GM18858 (cell line): ENCODE data around the gene WWOX.

Experiments used
- ATAC-seq: cut with Tn5 transposase; IDR thresholded peaks from one replicate; pipeline ENCODE4 v1.9.1; 2021; ENCODE audit not compliant: unreplicated experiment

Gene WWOX

DNA sequence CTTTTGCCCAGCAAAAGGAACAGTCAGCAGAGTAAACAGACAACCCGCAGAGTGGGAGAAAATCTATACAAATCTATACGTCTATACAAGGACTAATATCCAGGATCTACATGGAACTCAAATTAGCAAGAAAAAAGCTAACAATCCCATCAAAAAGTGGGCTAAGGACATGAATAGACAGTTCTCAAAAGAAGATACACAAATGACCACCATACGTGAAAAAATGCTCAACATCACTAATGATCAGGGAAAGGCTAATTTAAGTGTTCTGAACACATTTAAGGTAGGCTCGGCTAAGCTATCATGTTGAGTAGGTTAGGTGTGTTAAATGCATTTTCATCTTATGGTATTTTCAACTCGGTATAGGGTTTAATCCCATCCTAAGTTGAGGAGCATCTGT lies 598.0 kb downstream of the WWOX start:
- ATAC-seq = no peak

DNA sequence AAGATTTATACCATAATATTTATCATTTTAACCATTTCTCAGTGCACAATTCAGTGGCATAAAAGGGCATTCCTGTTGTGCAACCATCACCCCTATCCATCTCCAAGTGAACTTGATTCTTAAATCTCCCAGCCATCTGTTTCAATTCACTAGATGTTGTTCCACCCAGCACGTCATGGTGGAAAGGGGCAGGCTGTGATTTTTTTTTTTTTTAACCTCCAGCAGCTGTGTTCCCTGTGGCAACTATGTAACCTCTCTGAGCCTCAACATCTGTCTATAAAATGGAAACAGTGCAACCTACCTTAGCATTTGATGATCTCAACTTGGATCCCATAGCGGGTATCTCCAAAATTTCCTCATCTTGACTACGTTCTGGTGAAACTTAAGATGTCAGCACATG lies 604.5 kb downstream of the WWOX start:
- ATAC-seq = no peak

DNA sequence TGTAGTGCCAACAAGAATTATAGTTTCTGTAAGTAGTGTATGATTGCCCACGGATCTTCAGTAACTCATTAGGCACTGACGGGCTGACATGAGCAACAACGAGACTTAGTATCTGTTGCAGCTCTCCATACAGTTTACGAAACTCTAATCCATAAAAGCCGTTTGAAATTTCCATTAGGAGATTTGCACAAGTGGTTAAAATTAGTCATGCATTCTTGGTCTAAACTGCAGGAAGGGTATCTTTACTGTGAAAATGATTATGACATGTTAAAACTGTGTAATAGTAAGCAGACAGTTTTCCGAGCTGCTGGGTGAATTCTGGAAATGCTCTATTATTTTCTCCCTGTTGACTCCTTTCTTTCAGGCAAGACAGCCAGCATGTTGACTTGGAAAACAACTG lies 605.0 kb downstream of the WWOX start:
- no peak for ATAC-seq

DNA sequence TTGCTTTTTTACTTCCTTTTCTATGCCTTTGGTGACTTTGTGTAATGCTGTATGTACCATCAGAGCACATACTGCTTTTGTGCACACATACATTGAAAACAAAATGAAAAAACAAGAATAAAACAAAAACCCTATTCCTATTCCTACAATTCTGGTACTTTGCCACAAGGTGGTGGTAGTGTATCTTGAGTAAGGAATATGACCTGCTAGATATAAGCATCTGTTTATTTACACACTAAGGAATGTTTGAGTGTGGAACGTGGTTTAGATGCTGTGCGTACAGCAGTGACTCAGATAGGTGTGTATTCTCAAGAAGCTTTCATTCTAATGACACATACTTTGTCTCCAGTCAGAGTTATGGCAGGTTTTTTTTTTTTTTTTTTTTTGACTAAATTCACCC lies 606.2 kb downstream of the WWOX start:
- no peak for ATAC-seq

DNA sequence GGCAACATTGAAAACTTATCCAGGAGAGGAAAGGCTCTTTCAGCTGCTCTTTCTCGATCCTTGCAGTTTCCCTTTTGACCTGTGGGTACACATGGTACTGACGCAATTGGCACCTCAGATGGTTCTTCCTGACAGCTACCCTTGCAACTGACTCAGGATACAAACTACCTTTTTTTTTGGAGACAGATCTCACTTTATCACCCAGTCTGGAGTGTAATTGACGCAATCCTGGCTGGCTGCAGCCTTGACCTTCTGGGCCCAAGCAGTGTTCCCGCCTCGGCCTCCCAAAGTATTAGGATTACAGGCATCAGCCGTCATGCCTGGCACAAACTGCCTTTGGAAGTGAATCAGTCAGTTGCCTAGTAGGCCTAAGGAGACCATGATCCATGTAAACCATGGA lies 607.2 kb downstream of the WWOX start:
- ATAC-seq = no peak

DNA sequence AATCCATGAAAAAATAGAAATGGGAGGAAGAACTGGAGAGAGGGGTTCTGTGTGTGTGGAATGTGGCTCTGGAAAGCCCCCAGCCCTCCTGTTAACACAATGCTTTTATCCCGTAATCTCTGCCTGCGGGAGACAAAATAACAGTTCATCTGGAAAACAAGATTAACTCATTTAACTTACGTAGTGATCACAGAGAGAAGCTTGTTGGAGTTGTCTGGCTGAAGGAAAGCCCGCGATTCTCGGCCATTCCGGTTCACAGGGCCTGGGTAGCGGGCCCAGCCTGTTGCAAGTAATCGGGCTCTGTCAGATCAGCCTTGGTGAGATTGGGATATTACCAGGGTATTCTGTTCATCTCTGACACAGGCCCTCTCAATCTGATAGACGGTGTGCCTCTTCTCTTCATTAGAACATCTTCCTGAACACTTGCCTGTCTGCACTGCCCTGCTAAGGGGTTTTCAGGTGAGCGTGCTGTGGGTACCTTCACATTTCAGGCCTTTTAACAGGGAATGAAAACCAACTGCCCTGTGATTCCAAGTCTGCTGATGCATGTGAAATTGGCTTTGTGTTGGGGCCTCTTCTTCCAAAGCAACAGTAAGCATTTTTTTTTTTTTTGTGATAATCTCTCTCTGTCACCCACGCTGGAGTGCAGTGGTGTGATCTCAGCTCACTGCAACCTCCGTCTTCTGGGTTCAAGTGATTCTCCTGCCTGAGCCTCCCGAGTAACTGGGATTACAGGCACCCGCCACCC lies 609.9 kb downstream of the WWOX start:
- ATAC-seq = no peak

DNA sequence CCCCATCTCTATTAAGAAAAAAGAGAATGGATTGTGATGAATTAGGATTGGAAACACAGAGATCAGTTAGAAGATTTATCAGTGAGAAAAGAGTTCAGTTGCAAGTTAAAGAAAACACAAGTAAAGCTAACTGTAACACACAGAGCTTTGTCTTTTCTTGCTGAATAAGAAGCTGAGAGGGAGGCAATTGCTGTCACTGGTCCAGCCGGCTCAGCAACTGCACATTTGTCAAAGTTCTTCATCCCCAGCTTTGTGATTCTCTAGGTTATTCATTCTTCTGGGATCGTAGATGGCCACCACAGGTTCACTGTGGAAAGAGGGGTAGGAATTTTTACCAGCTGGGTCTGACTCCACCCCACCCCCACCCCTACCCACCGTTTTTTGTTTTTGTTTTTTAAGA lies 615.7 kb downstream of the WWOX start:
- ATAC-seq = no peak

DNA sequence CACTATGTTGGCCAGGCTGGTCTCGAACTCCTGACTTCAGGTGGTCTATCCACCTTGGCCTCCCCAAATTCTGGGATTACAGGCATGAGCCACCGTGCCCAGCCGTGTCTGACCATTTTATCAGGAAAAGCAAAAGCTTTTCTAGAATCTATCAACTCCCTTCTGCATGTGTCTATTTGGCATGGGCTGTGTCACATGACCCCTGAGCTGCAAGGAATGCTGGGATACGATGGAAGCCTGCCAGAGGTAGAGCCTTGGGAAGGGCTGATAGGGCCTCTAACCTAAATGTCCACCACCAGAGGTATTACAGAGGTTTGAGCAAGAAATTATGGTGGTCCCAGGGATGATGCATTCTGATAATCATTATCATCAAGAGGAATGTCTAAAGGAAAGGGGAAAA lies 616.2 kb downstream of the WWOX start:
- ATAC-seq = no peak

DNA sequence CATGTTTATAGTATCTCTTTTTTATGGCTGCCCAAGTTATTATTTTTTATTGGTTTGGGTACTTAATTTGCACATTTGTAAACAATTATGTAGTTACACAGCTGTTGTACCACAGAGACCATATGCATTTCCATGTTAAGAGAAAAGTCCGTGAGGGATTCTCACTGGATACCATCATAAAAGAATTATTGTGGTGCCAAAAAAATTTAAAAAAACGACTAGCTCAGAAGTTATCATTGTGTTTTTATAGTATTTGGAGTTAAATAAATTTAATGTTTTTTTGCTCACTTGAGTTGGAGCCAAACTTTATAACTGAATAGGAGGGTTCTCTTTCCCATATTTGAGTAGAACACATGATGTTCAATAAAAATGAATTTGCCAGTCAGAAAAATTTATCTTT lies 618.7 kb downstream of the WWOX start:
- ATAC-seq = no peak

DNA sequence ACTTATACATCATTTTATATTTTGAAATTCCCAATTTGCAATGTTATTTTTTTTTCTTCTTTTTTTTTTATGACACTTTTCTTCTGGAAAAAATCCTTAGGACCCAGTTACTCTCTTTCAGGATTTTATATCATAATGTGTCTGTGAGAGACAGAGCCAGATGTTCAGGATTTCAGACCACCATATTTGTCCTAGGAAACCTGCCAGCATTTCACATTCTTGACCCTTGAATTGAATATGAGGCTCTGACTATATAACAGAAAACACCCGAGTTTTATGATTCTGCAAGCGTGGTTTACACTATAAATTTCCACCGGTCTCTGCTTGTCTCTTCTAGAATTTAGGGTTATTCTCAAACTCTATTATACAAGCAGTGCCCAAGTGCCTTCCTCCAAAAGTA lies 621.0 kb downstream of the WWOX start:
- no peak for ATAC-seq

DNA sequence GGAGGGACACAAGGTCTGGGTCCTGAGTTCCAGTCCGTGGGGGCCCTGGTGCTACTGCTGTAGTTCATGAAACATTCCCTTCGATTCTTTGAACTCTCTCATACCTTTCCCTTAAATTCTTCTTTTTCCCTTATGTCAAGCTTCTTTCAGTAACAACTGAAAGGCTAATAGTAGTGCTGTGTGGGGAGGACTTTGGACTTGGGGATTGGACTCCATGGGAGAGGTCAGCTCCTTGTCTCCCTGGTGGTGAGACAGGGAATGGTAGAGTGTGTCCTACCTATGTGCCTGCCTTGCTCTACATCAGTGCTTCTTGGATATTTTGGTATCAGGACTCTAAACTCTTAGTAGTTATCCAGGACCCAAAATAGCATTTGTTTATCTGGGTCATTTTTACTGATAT lies 628.1 kb downstream of the WWOX start:
- ATAC-seq = no peak

DNA sequence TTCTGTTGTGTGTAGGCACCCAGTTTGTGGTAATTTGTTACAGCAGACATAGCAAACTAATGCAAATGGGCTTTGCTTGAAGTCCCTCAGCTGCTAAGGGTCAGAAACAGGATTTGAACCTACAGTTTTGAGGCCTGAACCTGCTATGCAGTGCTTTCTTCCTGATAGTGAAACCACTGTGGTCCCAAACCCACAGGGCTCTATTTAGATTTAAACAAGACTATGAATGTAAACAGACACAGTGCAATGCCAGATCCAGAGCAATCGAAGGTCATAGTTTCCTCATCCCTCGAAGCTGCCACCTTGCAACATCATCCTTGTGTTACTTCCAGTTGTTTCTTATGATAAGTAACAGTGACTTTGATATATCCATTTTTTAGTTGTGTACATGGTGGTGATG lies 630.2 kb downstream of the WWOX start:
- ATAC-seq = no peak

DNA sequence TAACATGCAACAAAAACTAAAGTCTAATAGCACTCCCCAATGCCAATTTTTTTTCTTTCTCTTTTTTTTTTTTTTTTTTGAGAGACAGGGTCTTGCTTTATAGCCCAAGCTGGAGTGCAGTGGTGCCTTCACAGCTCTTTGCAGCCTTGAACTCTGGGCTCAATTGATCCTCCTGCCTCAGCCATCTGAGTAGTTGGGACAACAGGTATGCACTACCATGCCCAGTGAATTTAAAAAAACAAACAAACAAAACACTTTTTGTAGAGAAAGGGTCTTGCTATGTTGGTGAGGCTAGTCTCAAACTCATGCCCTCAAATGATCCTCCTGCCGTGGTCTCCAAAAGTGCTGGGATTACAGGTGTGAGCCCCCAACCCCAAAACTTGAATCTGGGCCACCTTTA lies 632.3 kb downstream of the WWOX start:
- no peak for ATAC-seq

DNA sequence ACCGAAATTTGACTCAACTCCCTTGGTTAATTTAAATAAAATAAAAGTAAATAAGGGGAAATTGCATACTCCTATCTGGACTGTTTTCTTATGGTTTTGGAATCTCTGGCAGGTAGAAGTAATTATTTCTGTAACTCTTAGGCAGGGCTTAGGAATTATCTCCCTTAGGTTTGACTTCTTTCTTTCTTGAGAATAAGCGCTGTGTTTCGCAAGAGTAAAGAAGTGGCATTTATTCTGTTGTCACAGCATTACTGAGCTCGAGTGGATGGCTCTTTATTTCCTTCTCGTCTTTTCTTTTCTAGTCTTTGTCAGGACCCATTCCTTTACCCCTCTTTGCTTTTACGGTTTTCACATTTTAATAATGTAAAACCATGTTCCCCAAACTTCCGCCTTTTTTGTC lies 633.2 kb downstream of the WWOX start:
- no peak for ATAC-seq

DNA sequence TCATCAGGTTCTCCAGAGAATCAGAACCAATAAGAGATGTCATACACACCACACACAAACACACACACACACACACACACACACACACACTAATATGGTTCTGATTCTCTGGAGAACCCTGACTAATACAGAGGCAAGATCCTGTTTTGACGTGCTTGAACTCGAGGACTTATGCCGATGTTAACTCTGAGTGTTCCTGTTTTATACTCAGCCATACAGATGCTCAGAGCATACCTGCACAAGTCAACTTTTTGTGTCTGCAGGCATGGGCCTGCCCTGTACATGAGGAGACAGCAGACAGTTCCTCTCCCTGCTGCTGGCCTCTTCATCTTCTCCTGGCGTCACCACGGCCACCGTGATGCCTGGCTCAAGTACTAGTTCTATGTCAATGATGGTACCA lies 635.9 kb downstream of the WWOX start:
- no peak for ATAC-seq

DNA sequence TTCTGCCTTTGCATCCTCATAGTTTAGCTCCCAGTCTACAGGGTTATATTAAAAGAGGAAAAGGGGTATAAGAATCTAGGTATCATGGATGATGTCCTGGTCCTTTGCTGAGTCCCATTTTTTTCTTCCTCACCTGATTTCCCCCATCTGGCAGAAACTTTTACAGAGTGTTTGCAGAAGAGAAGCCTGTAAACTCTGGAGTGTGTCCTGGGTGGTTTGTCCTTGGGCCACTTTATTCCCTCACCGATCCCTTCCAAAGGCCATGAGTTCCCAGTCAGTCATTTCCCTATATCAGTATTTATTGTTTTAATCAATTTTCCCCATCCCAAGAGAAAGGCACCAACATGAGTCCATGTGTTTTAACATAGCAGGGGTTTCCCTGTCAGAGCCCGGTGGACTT lies 638.2 kb downstream of the WWOX start:
- no peak for ATAC-seq

DNA sequence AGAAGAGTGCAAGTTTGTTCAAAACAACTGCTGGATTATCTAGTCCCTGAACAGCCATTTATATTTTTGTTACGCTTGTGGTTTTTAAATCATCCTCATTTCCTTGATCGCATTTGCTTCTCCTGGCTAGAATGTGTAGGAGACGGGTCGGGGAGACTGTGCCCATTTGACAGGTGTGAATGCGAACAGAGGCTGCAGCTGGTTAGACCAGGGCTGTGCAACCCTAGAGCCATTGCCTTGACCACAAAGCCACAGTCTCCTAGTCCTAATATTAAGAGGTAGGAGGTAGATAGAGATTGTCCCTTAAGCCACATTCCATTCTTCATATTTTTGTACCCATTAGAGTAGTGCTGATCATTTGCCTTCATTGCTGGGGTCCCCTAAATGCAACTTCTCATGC lies 639.1 kb downstream of the WWOX start:
- ATAC-seq = no peak

DNA sequence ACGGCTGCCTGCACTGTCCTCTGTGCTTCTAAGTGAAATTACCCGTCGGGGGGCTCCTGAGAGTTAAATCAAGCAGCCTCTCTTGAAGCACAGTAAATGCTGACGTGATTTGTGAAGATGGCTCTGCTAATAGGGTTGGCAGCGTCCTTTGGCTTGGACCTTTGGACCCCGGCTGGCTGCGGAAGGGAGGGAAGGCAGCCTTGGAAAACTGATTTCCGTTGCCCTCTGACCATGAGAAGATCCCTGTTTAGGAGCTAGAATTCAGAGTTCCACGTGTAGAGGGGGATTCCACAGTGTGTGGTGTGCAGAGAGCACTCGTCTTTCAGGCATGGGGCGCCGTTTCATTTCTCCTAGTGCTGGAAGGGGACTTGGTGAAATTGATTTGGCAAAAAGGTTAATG lies 640.8 kb downstream of the WWOX start:
- ATAC-seq = no peak

DNA sequence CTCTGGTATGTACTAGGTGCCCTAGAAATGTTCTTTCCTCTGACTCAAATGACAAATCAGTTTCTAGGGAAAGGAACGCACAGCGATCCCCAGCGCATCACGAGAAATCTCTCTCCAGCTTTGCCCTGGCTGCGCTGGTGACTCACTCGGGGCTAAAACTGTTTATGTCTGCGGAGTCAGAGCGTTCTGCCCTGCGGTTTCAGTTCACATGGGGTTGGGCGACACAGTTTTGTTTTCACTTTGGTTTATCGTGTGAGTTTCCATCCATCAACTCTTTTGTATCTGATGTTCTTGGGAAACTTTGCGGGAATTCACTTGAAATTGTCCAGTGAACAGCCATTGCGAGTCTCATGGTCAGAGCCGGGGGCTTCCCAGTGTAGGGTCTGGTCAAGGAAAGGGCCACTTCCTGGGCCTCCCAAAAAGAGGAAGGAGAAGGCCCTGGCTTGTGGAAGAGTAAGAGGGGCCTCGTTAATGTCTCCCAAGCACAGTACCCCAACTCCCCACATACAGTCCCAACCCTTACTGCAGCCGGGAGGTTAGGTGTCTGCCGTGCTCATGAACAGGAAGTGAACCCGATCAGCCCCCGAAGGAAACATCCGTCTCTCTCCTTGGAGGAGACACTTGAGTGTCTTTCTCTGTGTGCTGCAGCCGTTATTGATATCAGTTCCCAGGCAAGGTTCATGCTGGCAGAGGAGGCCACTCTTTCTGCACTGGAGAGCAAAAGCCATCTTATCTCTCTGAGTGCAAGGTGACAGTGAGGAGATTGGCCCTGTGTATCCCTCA lies 643.2 kb downstream of the WWOX start:
- peak; percentile 85 for ATAC-seq

DNA sequence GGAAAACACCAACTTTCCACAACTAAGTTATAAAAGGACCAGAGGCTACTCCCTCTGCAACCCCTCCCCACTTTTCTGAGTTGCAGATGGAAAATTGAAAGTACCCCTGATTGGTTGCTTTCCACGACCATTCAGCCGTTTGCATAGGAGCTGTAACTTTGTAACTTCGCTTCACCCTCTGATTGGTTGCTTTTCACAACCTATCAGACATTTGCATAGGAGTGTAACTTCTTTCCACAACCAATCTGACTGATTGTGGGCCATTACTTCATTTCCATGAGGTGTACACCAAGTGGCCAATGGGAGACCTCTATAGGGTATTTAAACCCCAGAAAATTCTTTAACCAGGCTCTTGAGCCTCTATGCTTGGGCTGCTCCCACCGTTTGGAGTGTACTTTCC lies 644.1 kb downstream of the WWOX start:
- no peak for ATAC-seq

DNA sequence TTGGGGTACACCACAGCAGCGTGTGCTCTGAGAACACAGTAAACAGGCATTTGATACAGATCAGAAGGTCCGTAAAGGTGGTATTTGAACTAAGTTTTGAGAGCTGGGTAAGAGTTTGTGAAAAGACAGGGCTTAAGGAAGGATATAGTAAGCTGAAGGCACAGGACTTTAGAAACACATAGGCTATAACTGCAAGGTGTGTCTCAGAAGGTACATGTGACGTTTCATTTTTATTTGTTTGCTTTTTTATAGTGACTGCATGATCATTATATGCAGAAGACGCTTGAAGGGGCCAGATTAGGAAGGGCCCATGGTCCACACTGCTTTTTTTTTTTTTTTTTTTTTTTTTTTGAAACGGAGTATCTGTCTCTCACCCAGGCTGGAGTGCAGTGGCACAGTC lies 644.6 kb downstream of the WWOX start:
- no peak for ATAC-seq

DNA sequence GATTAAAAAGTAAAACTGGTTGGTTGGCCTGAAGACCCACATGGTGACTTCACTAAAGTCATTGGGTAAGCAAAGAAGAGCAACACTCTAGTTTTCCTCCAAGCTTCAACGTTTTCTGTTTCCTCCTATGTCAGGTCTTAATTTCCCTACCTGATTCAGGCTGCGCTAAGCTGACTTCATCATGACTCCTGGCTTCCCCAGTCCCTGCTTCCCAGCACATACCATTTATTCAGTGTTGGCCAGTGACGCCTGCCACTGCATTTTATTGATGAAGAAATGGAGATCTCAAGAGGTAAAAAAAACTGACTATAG lies 645.3 kb downstream of the WWOX start:
- no peak for ATAC-seq
